Measurements from ENCODE around the gene OASL. TPM values are rescaled to one million over a fixed set of nuclear protein-coding genes. Genes with fewer than 3 reads are reported as not detected.
A peak's percentile ranks its signal among the peaks of the same experiment; 100 is the strongest.

OASL gene
- total RNA-seq, 4 donors from 2014 or later: 0.26 to 0.75 (median 0.46) TPM

- intact Hi-C loops (cut with DNase I): no loop called here
- TF ChIP-seq POLR2A (IDR thresholded peaks at IDR 0.05; ENCODE audit: low read depth) (no peak), POLR2AphosphoS5 (IDR thresholded peaks at IDR 0.05) (no peak), EP300 (IDR thresholded peaks at IDR 0.05) (no peak), CTCF (IDR thresholded peaks at IDR 0.05) (no peak)
- Histone ChIP-seq H3K36me3 (no peaks in the 10 kb centered on the region), H3K27me3 (no peaks in the 10 kb centered on the region), H3K4me3 (no peak overlapping the region), H3K27ac (replicated peaks in 1 of 4) (no peak overlapping the region), H3K9me3 (no peaks in the 10 kb centered on the region), H3K4me1 (no peaks in the 10 kb centered on the region)
- 95% methylated on average over 15 of the region's 17 CpGs for WGBS
- DNase-seq (ENCODE audit: extremely low spot score): peak; percentile 78
Measured at GRCh38 chr12:121085506-121086353, 46.7 kb upstream of the OASL start.

- H3K36me3 ChIP-seq: no peaks in the 10 kb centered on the region
- no peaks in the 10 kb centered on the region for H3K27me3 ChIP-seq
- no peak overlapping the region for H3K27ac ChIP-seq (replicated peaks in 1 of 4)
- TF ChIP-seq CTCF (IDR thresholded peaks at IDR 0.05) (no peak), POLR2AphosphoS5 (IDR thresholded peaks at IDR 0.05) (no peak), EP300 (IDR thresholded peaks at IDR 0.05) (no peak), POLR2A (IDR thresholded peaks at IDR 0.05; ENCODE audit: low read depth) (no peak)
- no peaks in the 10 kb centered on the region for H3K4me1 ChIP-seq
- 93% methylated on average over 4 of the region's 4 CpGs for WGBS
- peak; percentile 55 for DNase-seq (ENCODE audit: extremely low spot score)
- no peak overlapping the region for H3K4me3 ChIP-seq
- intact Hi-C loops (cut with DNase I): no loop called here
- H3K9me3 ChIP-seq: no peaks in the 10 kb centered on the region
Measured at GRCh38 chr12:121085069-121085468, 46.0 kb upstream of the OASL start.

- Histone ChIP-seq H3K4me3 (no peak overlapping the region), H3K4me1 (no peaks in the 10 kb centered on the region), H3K9me3 (no peaks in the 10 kb centered on the region), H3K27me3 (no peaks in the 10 kb centered on the region), H3K27ac (replicated peaks in 1 of 4) (no peak overlapping the region), H3K36me3 (no peaks in the 10 kb centered on the region)
- TF ChIP-seq EP300 (IDR thresholded peaks at IDR 0.05) (no peak), POLR2AphosphoS5 (IDR thresholded peaks at IDR 0.05) (no peak), CTCF (IDR thresholded peaks at IDR 0.05) (no peak), POLR2A (IDR thresholded peaks at IDR 0.05; ENCODE audit: low read depth) (no peak)
- 81% methylated on average over 3 of the region's 3 CpGs for WGBS
- intact Hi-C loops (cut with DNase I): no loop called here
- DNase-seq (ENCODE audit: extremely low spot score): peak; percentile 68
Measured at GRCh38 chr12:121084229-121084628, 45.2 kb upstream of the OASL start.

- Histone ChIP-seq H3K4me1 (no peaks in the 10 kb centered on the region), H3K9me3 (no peaks in the 10 kb centered on the region), H3K36me3 (no peaks in the 10 kb centered on the region), H3K27ac (replicated peaks in 1 of 4) (no peak overlapping the region), H3K27me3 (no peaks in the 10 kb centered on the region), H3K4me3 (no peak overlapping the region)
- TF ChIP-seq POLR2AphosphoS5 (IDR thresholded peaks at IDR 0.05) (no peak), POLR2A (IDR thresholded peaks at IDR 0.05; ENCODE audit: low read depth) (no peak), EP300 (IDR thresholded peaks at IDR 0.05) (no peak), CTCF (IDR thresholded peaks at IDR 0.05) (no peak)
- WGBS: 100% methylated on average over 2 of the region's 2 CpGs
- no peak for DNase-seq (ENCODE audit: extremely low spot score)
- intact Hi-C loops (cut with DNase I): no loop called here
Measured at GRCh38 chr12:121080909-121081308, 41.9 kb upstream of the OASL start.
